K562 (cell line): ENCODE results near the gene RUSC1. TPM values are rescaled to one million over a fixed set of nuclear protein-coding genes. Genes with fewer than 3 reads are reported as not detected.
A peak's percentile ranks its signal among the peaks of the same experiment; 100 is the strongest.

Experiments
- ATAC-seq: fragments of 200-7000 bp; cut with Tn5 transposase; 3 replicates; pipeline ENCODE4 v1.9.1; 2020; ENCODE audit warnings: moderate library complexity
- BruUV-seq: library from RNA; stranded (reverse); fragments of 400-500 nt; replicated peaks from 2 replicates; lab custom pipeline; 2021; lab: Mats Ljungman, UMichigan
- CTCF ChIA-PET: fragments of 300-600 bp; formaldehyde crosslinking; extraction: SDS; loops from one replicate; lab custom pipeline; 2021; ENCODE audit warnings: low intra/inter-chr PET ratio; lab: Yijun Ruan, JAX
- POLR2A ChIA-PET: fragments of 300-600, 350-650 bp; sonication (Branson Sonifier 250); formaldehyde crosslinking; extraction: SDS; loops from one replicate; lab custom pipeline; 2021; ENCODE audit warnings: antibody characterized with exemption, inconsistent platforms; lab: Yijun Ruan, JAX
- DNase-seq, 4 experiments: peaks; one replicate each; pipeline versions ENCODE4 v3.0.0 to v3.0.0-alpha.2; 2011 to 2018; ENCODE audit warnings: low spot score in 3 of 4, mixed read lengths in 3 of 4; ENCODE audit errors: extremely low read depth in 1 of 4
- FAIRE-seq: peaks from 2 replicates; lab custom pipeline; 2011; peaks lifted over from hg19 to GRCh38; lab: Jason Lieb, UNC
- H2AFZ ChIP-seq: 2 replicates; pipeline ENCODE4 v1.6.0; 2011; ENCODE audit warnings: low read depth, low read length, control low read depth, inconsistent platforms
- H3K27ac ChIP-seq: fragments of 200-600 bp; 3 replicates; pipeline ENCODE4 v1.8.0; 2011; ENCODE audit warnings: low read depth, mild to moderate bottlenecking, control low read depth, inconsistent platforms, low read length, moderate library complexity, mixed read lengths; ENCODE audit errors: extremely low read depth
- H3K27me3 ChIP-seq, 2 experiments: fragments of 300-600 bp in 1 of 2; 2 replicates in 1 of 2; 3 replicates in 1 of 2; pipeline versions ENCODE4 v1.6.0 to v1.8.0; 2011; ENCODE audit warnings: inconsistent platforms in 2 of 2, low read length in 2 of 2, mild to moderate bottlenecking in 1 of 2, mixed read lengths in 1 of 2, moderate library complexity in 1 of 2; ENCODE audit not compliant: control insufficient read depth in 2 of 2, insufficient read depth in 2 of 2
- H3K36me3 ChIP-seq: fragments of 300-600 bp; 3 replicates; pipeline ENCODE4 v1.8.0; 2011; ENCODE audit warnings: mild to moderate bottlenecking, low read length, inconsistent platforms; ENCODE audit not compliant: control insufficient read depth, insufficient read depth
- H3K4me1 ChIP-seq, 2 experiments: fragments of 200-600 bp in 1 of 2; replicated peaks in 1 of 2; 2 replicates in 1 of 2; 3 replicates in 1 of 2; pipeline versions ENCODE4 v1.5.1 to v1.8.0; 2011; ENCODE audit warnings: inconsistent platforms in 2 of 2, low read length in 2 of 2, mild to moderate bottlenecking in 1 of 2, mixed read lengths in 1 of 2, moderate library complexity in 1 of 2; ENCODE audit not compliant: control insufficient read depth in 2 of 2, insufficient read depth in 2 of 2
- H3K4me2 ChIP-seq: 2 replicates; pipeline ENCODE4 v1.6.1; 2011; ENCODE audit warnings: low read length, control low read depth, inconsistent platforms, mixed read lengths; ENCODE audit not compliant: insufficient read depth
- H3K4me3 ChIP-seq: fragments of 200-600 bp; sonication (generic), shearing (Covaris generic); 2 replicates; pipeline ENCODE4 v1.5.1; 2016; ENCODE audit warnings: control low read depth, inconsistent platforms
- H3K79me2 ChIP-seq: fragments of 200-600 bp; 3 replicates; pipeline ENCODE4 v1.8.0; 2011; ENCODE audit warnings: low read length, inconsistent platforms; ENCODE audit not compliant: control insufficient read depth, insufficient read depth
- H3K9ac ChIP-seq, 2 experiments: 2 replicates each; pipeline versions ENCODE4 v1.6.0 to v1.6.1; 2011; ENCODE audit warnings: low read depth in 2 of 2, low read length in 2 of 2, control low read depth in 1 of 2, inconsistent platforms in 1 of 2, mild to moderate bottlenecking in 1 of 2, mixed read lengths in 1 of 2; ENCODE audit not compliant: insufficient read depth in 1 of 2
- H3K9me1 ChIP-seq: one replicate; pipeline ENCODE4 v1.6.0; 2011; ENCODE audit warnings: inconsistent platforms, mild to moderate bottlenecking, low read length, moderate library complexity; ENCODE audit not compliant: control insufficient read depth, insufficient read depth
- H3K9me3 ChIP-seq: replicated peaks from 2 replicates; pipeline ENCODE4 v1.5.1; 2011; ENCODE audit warnings: low read depth, low read length, inconsistent platforms; ENCODE audit not compliant: control insufficient read depth, insufficient read depth
- H4K20me1 ChIP-seq: replicated peaks from 2 replicates; pipeline ENCODE4 v1.6.1; 2011; ENCODE audit warnings: low read length, inconsistent platforms, mixed read lengths; ENCODE audit not compliant: control insufficient read depth, insufficient read depth
- GTF2A2 ChIP-seq: IDR thresholded peaks from 2 replicates; pipeline ENCODE4 v1.6.1; 2016; ENCODE audit warnings: mild to moderate bottlenecking, missing genetic modification characterization, missing compliant biosample characterization
- HINFP ChIP-seq: fragments of 450-650 bp; conservative IDR thresholded peaks from 2 replicates; pipeline ENCODE4 v1.6.1; 2016; ENCODE audit warnings: missing genetic modification characterization, low read depth, mild to moderate bottlenecking, control low read depth, missing compliant biosample characterization
- POLR2A ChIP-seq: fragments of 450-650 bp; conservative IDR thresholded peaks from 2 replicates; pipeline ENCODE4 v1.6.1; 2016
- POLR2G ChIP-seq: fragments of 200-400 bp; formaldehyde crosslinking; IDR thresholded peaks from 2 replicates; pipeline ENCODE4 v1.6.1; 2017; ENCODE audit warnings: low read depth, mild to moderate bottlenecking, antibody characterized with exemption, low read length, moderate library complexity
- RBFOX2 ChIP-seq: fragments of 200-400 bp; formaldehyde crosslinking; IDR thresholded peaks from 2 replicates; pipeline ENCODE4 v1.6.1; 2017; ENCODE audit warnings: low read depth, mild to moderate bottlenecking, low read length, moderate library complexity
- WGBS: fragments of 100-300 bp; shearing (Covaris generic); methylation state at CpG from one replicate; pipeline ENCODE4 v1.1.6; 2016; ENCODE audit warnings: low coverage, mixed read lengths; ENCODE audit not compliant: insufficient coverage; ENCODE audit errors: missing lambda C conversion rate; 5-methylcytosine and 5-hydroxymethylcytosine counted together
- in situ Hi-C: fragments of 300-500 bp; cut with MboI; formaldehyde crosslinking; loops from 4 replicates; pipeline ENCODE4 v1.15.0; 2018; ENCODE audit warnings: inconsistent platforms, mixed read lengths
- intact Hi-C: fragments of 100-400 bp; cut with micrococcal nuclease; formaldehyde crosslinking; loops from 2 replicates; pipeline ENCODE4 v1.14.2; 2022
- polyA plus RNA-seq, 8 experiments: library from polyadenylated mRNA; depleted of rRNA in 4 of 8; stranded (reverse) in 5 of 8; unstranded in 3 of 8; fragments of >200 nt; fragmentation: Nextera tagmentation in 2 of 8; fragmentation: Illumina TruSeq in 1 of 8; extraction: Ambion mirVana in 2 of 8; extraction: Trizol in 1 of 8; gene quantifications; 2 replicates each; pipeline versions ENCODE4 v1.2.1 to v1.2.3, GENCODE V29; 2011 to 2014; ENCODE audit warnings: inconsistent platforms in 1 of 8, missing spikeins in 1 of 8
- total RNA-seq, 7 experiments: library from RNA; depleted of rRNA in 6 of 7; stranded (reverse); fragments of >200 nt in 6 of 7; fragmentation: Illumina TruSeq in 2 of 7; extraction: Trizol in 2 of 7; gene quantifications; 2 replicates each; pipeline versions ENCODE4 v1.2.1 to v1.2.3, GENCODE V29; 2011 to 2021; ENCODE audit warnings: low replicate concordance in 1 of 7

The RUSC1 gene
- total and polyA plus RNA-seq, 9 of the 15 experiments (the other 6 are each of a cell fraction or from before 2014, with no cell fraction given): 5.7 to 68.3 (median 33.6) TPM

- FAIRE-seq (peak; percentile 44), ATAC-seq (no peak), DNase-seq (no peak)
- Histone ChIP-seq H3K27me3 (no peaks in the 10 kb centered on the region), H3K9me1 (peaks cover 4% of the 10 kb centered on the region), H3K4me1 (peaks cover 15 to 57% of the 10 kb centered on the region in 2 experiments; a peak in 4 of 5 replicates), H3K9ac (peak overlapping the region; percentile 65 to 95; a peak in 3 of 4 replicates), H3K36me3 (peaks cover 43% of the 10 kb centered on the region), H3K27ac (no peak overlapping the region), H4K20me1 (peaks cover 4% of the 10 kb centered on the region; the same call in 1 of the 2 replicates), H3K4me3 (no peak overlapping the region), H3K79me2 (peaks cover 19% of the 10 kb centered on the region), H3K9me3 (no peaks in the 10 kb centered on the region), H2AFZ (no peak overlapping the region), H3K4me2 (peak overlapping the region; percentile 93; the same call in 1 of the 2 replicates)
- ChIA-PET POLR2A (interaction anchor here (0.9 to 3.0 kb wide), 2 partner anchors 11 to 199 kb away, joined by 3 to 10 read pairs; no protein-coding TSS in a partner anchor), CTCF (interaction anchor here (5.0 kb wide), 1 partner anchor 75 kb away, joined by 38 read pairs; no protein-coding TSS in a partner anchor)
- BruUV-seq: no TSS peak
- intact Hi-C loops: loop anchor here (10.0 kb wide), 1 partner anchor 269 kb away; no protein-coding TSS in a partner anchor
- 76% methylated on average over 6 of the region's 6 CpGs for WGBS
- TF ChIP-seq GTF2A2 (no peak), POLR2A (0 out of 2 replicates have a peak, but pooled peaks have one; percentile 22)
- in situ Hi-C loops: no loop called here
Observed at GRCh38 chr1:155326020-155326526, 5.4 kb downstream of the RUSC1 start.

- H3K4me1 ChIP-seq: peaks cover 15 to 51% of the 10 kb centered on the region in 2 experiments; a peak in 4 of 5 replicates
- ATAC-seq: no peak
- H3K79me2 ChIP-seq: peaks cover 19% of the 10 kb centered on the region
- H3K9me3 ChIP-seq: no peaks in the 10 kb centered on the region
- no peak overlapping the region for H3K27ac ChIP-seq
- DNase-seq: no peak
- no TSS peak for BruUV-seq
- intact Hi-C loops (loop anchor here (10.0 kb wide), 1 partner anchor 268 kb away; no protein-coding TSS in a partner anchor), in situ Hi-C loops (no loop called here)
- H3K4me3 ChIP-seq: no peak overlapping the region
- ChIA-PET CTCF (interaction anchor here (5.0 kb wide), 1 partner anchor 75 kb away, joined by 38 read pairs; no protein-coding TSS in a partner anchor), POLR2A (interaction anchor here (0.9 to 3.0 kb wide), 2 partner anchors 11 to 198 kb away, joined by 3 to 10 read pairs; no protein-coding TSS in a partner anchor)
- peaks cover 48% of the 10 kb centered on the region for H3K36me3 ChIP-seq
- H3K9me1 ChIP-seq: peaks cover 4% of the 10 kb centered on the region
- H2AFZ ChIP-seq: no peak overlapping the region
- peak overlapping the region in 1 of 2 experiments; percentile 72; a peak in 2 of 4 replicates for H3K9ac ChIP-seq
- no peak for FAIRE-seq
- TF ChIP-seq RBFOX2: peak; percentile 57
- TF ChIP-seq HINFP (tag): no peak
- peak; percentile 54 for TF ChIP-seq POLR2G
- H4K20me1 ChIP-seq: no peaks in the 10 kb centered on the region; the same call in 1 of the 2 replicates
- H3K4me2 ChIP-seq: no peak overlapping the region
- no peaks in the 10 kb centered on the region for H3K27me3 ChIP-seq
- WGBS: 91% methylated on average over 7 of the region's 7 CpGs
Observed at GRCh38 chr1:155326631-155327037, 5.9 kb downstream of the RUSC1 start.
